Adrenal gland (tissue), 12 donors: ENCODE data around the gene MDC1. TPM values are rescaled to one million over a fixed set of nuclear protein-coding genes. Genes with fewer than 3 reads are reported as not detected.
"Not testable (repeated sequence)": the region's sequence is repeated elsewhere in the genome, so short reads cannot be mapped to it uniquely, and the experiment has no call there.

ENCODE experiments used
- DNase-seq, 7 donors: peaks; one replicate each; pipeline ENCODE4 v3.0.0-alpha.2; 2019 to 2020
- H3K27ac ChIP-seq, 5 donors: fragments of 200-600 bp; sonication (generic) in 4 of 5; 1 replicate in 3 of 5; 2 replicates in 2 of 5; pipeline versions ENCODE4 v1.5.1 to v1.8.0; 2016 to 2020; ENCODE audit warnings: mild to moderate bottlenecking in 1 of 5
- H3K27me3 ChIP-seq: fragments of 200-600 bp; 2 replicates; pipeline ENCODE4 v1.8.0; 2021
- H3K36me3 ChIP-seq, 2 donors: fragments of 200-600 bp; replicated peaks in 1 of 2; 1 replicate in 1 of 2; 2 replicates in 1 of 2; pipeline versions ENCODE4 v1.5.1 to v1.8.0; 2018 to 2022
- H3K4me1 ChIP-seq, 2 donors: fragments of 200-600 bp; replicated peaks in 1 of 2; 1 replicate in 1 of 2; 2 replicates in 1 of 2; pipeline versions ENCODE4 v1.5.1 to v1.8.0; 2018 to 2021
- H3K4me3 ChIP-seq, 4 donors: fragments of 200-600 bp; sonication (generic) in 3 of 4; one replicate each; pipeline ENCODE4 v1.5.1; 2016 to 2018
- H3K9me3 ChIP-seq, 3 donors: fragments of 200-600 bp; sonication (generic) in 1 of 3; replicated peaks in 1 of 3; 1 replicate in 2 of 3; 2 replicates in 1 of 3; pipeline versions ENCODE4 v1.5.1 to v1.8.0; 2016 to 2021
- POLR2A ChIP-seq, 2 donors: fragments of 450-650 bp; IDR thresholded peaks; one replicate each; pipeline ENCODE4 v1.6.1; 2017; ENCODE audit warnings: antibody characterized with exemption in 2 of 2, mild to moderate bottlenecking in 2 of 2, moderate library complexity in 1 of 2
- WGBS, 4 donors: extraction: QIAGEN DNeasy Blood & Tissue Kit in 2 of 4; methylation state at CpG; one replicate each; pipeline versions ENCODE4 v1.1.5 to v1.1.7; 2013 to 2017; 5-methylcytosine and 5-hydroxymethylcytosine counted together
- intact Hi-C, 2 donors: fragments of 100-400 bp; cut with DNase I; formaldehyde crosslinking; loops; one replicate each; pipeline versions ENCODE4 v1.14.1 to v1.15.0; 2022 to 2023
- polyA plus RNA-seq, 3 donors: library from polyadenylated mRNA; stranded (reverse); fragments of 200-250 nt in 2 of 3; fragments of 350-450 nt in 1 of 3; fragmentation: Illumina TruSeq in 1 of 3; extraction: RNeasy Lipid Tissue Mini Kit (QIAGEN cat#74804) in 1 of 3; gene quantifications; one replicate each; pipeline ENCODE4 v1.2.3, GENCODE V29; 2013 to 2014
- total RNA-seq, 9 donors: library from RNA; depleted of rRNA in 4 of 9; stranded (reverse); fragments of >200 nt in 4 of 9; fragments of 120-200 nt in 1 of 9; fragmentation: NEBNext Ultra II Directional in 1 of 9; extraction: Animal tissue kit (Norgen Biotek cat#: 25700) in 1 of 9; gene quantifications; one replicate each; pipeline versions ENCODE4 v1.1.0 to v1.2.4, GENCODE V29; 2013 to 2023
- TF ChIP-seq, protein P1 (sequence below), 6 experiments: fragments of 450-650 bp in 4 of 6; fragments of 200-600 bp in 2 of 6; sonication (generic) in 1 of 6; IDR thresholded peaks; 1 replicate in 5 of 6; 2 replicates in 1 of 6; pipeline versions ENCODE4 v1.5.1 to v1.8.0; 2016 to 2021; ENCODE audit warnings: antibody characterized with exemption in 6 of 6, mild to moderate bottlenecking in 2 of 6, moderate library complexity in 1 of 6
- donor health status: healthy with polysubstance abuse.
- donor health status: Bipolar disorder and iron deficiency.
- donor health status: DM: yes; HTN: yes; CAD: no.
- donor health status: DM: no; HTN: no; CAD: no.
- donor health status: DM: no; HTN: no; CAD: no.
- donor health status: DM: yes; HTN: yes; CAD: no.

The MDC1 gene
- total and polyA plus RNA-seq, 12 donors, result 2.8 to 27.6 (median 18.9) TPM

DNA sequence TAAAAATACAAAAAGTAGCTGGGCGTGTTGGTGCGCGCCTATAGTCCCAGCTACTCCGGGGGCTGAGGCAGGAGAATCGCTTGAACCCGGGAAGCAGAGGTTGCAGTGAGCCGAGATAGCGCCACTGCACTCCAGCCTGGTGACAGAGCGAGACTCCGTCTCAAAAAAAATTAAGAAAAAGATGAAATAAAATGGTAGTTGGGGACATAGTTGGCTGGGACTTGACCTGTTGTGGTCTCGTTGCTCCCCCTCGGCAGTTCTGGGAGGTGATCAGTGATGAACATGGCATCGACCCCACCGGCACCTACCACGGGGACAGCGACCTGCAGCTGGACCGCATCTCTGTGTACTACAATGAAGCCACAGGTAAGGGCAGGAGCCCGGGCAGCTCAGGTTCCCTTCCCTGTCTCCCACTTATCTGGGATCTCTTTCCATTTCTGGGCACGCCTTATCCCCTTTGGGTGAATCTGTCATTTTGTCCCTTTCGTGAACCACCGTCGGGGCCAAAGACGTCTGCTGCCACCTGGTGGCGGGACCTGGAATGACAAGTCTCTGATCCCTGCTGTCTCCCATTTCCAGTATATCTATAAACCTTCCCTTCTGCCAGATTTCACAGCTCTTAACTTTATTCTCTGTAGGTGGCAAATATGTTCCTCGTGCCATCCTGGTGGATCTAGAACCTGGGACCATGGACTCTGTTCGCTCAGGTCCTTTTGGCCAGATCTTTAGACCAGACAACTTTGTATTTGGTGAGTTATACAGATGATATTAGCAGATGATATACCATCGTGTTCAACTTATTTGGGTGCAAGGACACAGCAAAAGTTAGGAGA is 5.4 kb upstream of the MDC1 start:
- H3K9me3 ChIP-seq, result no peaks in the 10 kb centered on the region
- H3K27ac ChIP-seq, result peak overlapping the region in 4 of 5 donors; percentile 89 to 99 (median 94)
- WGBS, 4 donors, result 12 to 14% (median 12%) methylated on average over 25 to 27 of the region's 27 CpGs
- H3K4me1 ChIP-seq, result peaks cover 16 to 56% of the 10 kb centered on the region in 2 donors
- peak in 1 of 2 donors; percentile 24 for TF ChIP-seq POLR2A (IDR thresholded peaks at IDR 0.05)
- TF ChIP-seq, protein P1, sequence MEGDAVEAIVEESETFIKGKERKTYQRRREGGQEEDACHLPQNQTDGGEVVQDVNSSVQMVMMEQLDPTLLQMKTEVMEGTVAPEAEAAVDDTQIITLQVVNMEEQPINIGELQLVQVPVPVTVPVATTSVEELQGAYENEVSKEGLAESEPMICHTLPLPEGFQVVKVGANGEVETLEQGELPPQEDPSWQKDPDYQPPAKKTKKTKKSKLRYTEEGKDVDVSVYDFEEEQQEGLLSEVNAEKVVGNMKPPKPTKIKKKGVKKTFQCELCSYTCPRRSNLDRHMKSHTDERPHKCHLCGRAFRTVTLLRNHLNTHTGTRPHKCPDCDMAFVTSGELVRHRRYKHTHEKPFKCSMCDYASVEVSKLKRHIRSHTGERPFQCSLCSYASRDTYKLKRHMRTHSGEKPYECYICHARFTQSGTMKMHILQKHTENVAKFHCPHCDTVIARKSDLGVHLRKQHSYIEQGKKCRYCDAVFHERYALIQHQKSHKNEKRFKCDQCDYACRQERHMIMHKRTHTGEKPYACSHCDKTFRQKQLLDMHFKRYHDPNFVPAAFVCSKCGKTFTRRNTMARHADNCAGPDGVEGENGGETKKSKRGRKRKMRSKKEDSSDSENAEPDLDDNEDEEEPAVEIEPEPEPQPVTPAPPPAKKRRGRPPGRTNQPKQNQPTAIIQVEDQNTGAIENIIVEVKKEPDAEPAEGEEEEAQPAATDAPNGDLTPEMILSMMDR (IDR thresholded peaks at IDR 0.05), result peak; percentile 98 to 99 (median 99)
- H3K4me3 ChIP-seq, result peak overlapping the region in 2 of 4 donors; percentile 57 to 93
- intact Hi-C loops, result loop anchor here (1.0 to 2.0 kb wide), 2 partner anchors 42 to 43 kb away; no protein-coding TSS in a partner anchor
- no peaks in the 10 kb centered on the region for H3K27me3 ChIP-seq
- peak; percentile 75 to 96 (median 87) for DNase-seq
- peaks cover 0 to 51% of the 10 kb centered on the region in 2 donors for H3K36me3 ChIP-seq

DNA sequence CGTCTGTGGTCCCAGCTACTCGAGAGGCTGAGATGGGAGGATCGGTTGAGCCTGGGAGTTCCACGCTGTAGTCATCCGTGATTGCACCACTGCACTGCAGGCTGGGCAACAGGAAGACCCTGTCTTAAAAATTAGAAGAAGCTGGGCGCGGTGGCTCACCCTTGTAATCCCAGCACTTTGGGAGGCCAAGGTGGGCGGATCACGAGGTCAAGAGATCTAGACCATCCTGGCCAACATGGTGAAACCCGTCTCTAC is 4.9 kb upstream of the MDC1 start:
- not testable (repeated sequence) for H3K27me3 ChIP-seq, H3K9me3 ChIP-seq
- intact Hi-C loops, result loop anchor here (1.0 to 2.0 kb wide), 2 partner anchors 41 to 43 kb away; no protein-coding TSS in a partner anchor
- H3K4me3 ChIP-seq, result peak overlapping the region in 3 of 4 donors; percentile 16 to 93 (median 57)
- peak overlapping the region in 4 of 5 donors; percentile 89 to 99 (median 94) for H3K27ac ChIP-seq
- H3K36me3 ChIP-seq, result peaks cover 0 to 46% of the 10 kb centered on the region in 2 donors
- peaks cover 16 to 56% of the 10 kb centered on the region in 2 donors for H3K4me1 ChIP-seq
- peak in 6 of 7 donors; percentile 48 to 79 (median 56) for DNase-seq
- WGBS, 4 donors, result 0 to 11% (median 5%) methylated on average over 6 to 10 of the region's 10 CpGs

DNA sequence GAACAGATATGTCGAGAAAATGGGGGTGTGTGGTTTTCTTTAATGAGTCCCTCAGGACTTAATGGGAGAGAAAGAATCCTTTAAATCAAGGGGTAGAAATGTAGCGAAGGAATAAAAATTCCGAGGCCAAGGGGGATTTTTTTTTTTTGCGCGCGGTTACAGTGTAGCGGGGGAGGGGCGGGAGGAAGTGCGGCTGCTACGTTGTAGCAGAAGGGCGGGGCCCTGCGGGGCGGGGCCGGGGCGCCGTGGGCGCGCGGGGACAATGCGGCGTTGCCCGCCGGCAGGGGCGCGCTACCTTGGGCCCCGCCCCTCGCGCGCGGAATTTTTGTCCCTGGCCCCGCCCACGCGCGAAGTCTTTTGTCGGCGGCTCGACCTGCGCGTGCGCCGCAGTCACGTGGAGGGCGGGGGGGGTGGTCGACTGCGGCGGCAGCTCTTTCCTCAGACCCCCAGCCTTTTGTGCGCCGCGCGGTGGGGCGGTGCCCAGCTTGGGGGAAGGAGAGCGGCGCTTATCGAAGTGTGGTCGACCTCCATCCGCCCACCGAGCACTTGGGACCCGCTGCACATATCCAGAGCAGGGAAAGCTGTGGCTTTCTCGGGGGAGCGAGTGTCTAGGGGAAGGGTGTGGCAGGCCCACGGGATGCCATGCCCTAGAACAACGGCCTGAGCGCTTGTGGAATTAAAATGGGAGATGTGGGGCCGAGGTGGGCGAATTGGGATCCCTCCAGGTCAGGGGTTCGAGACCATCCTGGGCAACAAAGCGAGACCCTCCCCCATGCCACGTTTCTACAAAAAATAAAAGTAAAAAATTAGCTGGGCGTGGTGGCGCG is 4.3 kb upstream of the MDC1 start:
- Histone ChIP-seq H3K4me1 (peaks cover 16 to 60% of the 10 kb centered on the region in 2 donors), H3K4me3 (peak overlapping the region in 3 of 4 donors; percentile 16 to 93 (median 67)), H3K27me3 (no peaks in the 10 kb centered on the region), H3K36me3 (peaks cover 0 to 41% of the 10 kb centered on the region in 2 donors), H3K27ac (peak overlapping the region; percentile 89 to 99 (median 94)), H3K9me3 (no peaks in the 10 kb centered on the region)
- 1 to 2% (median 2%) methylated on average over 22 to 71 of the region's 71 CpGs for WGBS, 4 donors
- DNase-seq, result peak; percentile 91 to 95 (median 94)
- intact Hi-C loops, result loop anchor here (1.0 to 2.0 kb wide), 3 partner anchors 35 to 42 kb away; partner anchors contain the start of gene PPP1R18 (in 2 of the 2)
- TF ChIP-seq, protein P1 (IDR thresholded peaks at IDR 0.05), result peak in 3 of 6 experiments; percentile 50 to 62 (median 51)
- TF ChIP-seq POLR2A (IDR thresholded peaks at IDR 0.05), result peak in 1 of 2 donors; percentile 59

DNA sequence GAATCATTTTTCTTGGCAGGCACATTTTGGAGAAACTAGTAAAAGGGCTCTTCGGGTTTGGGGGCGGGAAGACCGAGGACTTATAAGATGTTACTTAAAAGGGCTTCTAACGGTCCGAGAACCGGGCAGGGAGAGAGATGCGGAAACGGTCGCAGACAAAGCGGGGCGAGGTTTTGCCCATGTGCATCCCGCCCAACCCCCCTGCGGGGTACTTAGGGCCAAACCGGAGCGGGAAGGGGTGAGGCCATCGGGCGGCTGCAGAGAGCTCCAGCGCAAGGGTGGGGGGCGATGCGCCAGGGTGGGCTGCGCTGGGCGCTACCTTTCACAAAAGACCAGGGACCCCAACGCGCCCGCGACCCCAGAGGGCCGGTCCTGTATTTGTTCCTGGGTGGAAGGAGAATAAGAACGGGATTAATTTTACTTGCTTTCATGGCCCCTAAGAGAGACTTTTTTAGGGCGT is 3.7 kb upstream of the MDC1 start:
- intact Hi-C loops, result loop anchor here (2.0 kb wide), 1 partner anchor 34 kb away; the partner anchor contains the start of gene PPP1R18 (in 2 of the 2)
- no peaks in the 10 kb centered on the region for H3K27me3 ChIP-seq
- no peaks in the 10 kb centered on the region for H3K9me3 ChIP-seq
- peaks cover 16 to 62% of the 10 kb centered on the region in 2 donors for H3K4me1 ChIP-seq
- peak overlapping the region; percentile 33 to 97 (median 80) for H3K4me3 ChIP-seq
- TF ChIP-seq POLR2A (IDR thresholded peaks at IDR 0.05), result no peak
- TF ChIP-seq, protein P1 (IDR thresholded peaks at IDR 0.05), result no peak
- peak; percentile 75 to 89 (median 83) for DNase-seq
- peaks cover 0 to 35% of the 10 kb centered on the region in 2 donors for H3K36me3 ChIP-seq
- peak overlapping the region; percentile 89 to 99 (median 94) for H3K27ac ChIP-seq
- WGBS, 4 donors, result 0 to 1% (median 0%) methylated on average over 19 to 29 of the region's 29 CpGs
